Hippocampal formation (tissue), 2 donors: ENCODE data around the gene TNIK.
"Not testable (repeated sequence)": the region's sequence is repeated elsewhere in the genome, so short reads cannot be mapped to it uniquely, and the experiment has no call there.

Experiments
- DNase-seq, 2 donors: peaks; one replicate each; lab custom pipeline; 2025; lab: John Stamatoyannopoulos, UW

Gene TNIK

GRCh38 chr3:171469376-171469775 lies 9.2 kb upstream of the TNIK start:
- DNase-seq = no peak

GRCh38 chr3:171468296-171468906 lies 8.2 kb upstream of the TNIK start:
- no peak for DNase-seq

- no peak for DNase-seq
Observed at GRCh38 chr3:171465763-171466162, 5.6 kb upstream of the TNIK start.

GRCh38 chr3:171464462-171464861 lies 4.3 kb upstream of the TNIK start:
- no peak for DNase-seq

- no peak for DNase-seq
Observed at GRCh38 chr3:171462224-171462623, 2.0 kb upstream of the TNIK start.

GRCh38 chr3:171461525-171461917 lies 1.3 kb upstream of the TNIK start:
- no peak for DNase-seq

GRCh38 chr3:171460725-171461524 lies 720 bp upstream of the TNIK start:
- peak; percentile 65 to 70 for DNase-seq

GRCh38 chr3:171459137-171459941 lies 866 bp downstream of the TNIK start:
- DNase-seq = peak; percentile 42 to 57

GRCh38 chr3:171458864-171459136 lies 1.4 kb downstream of the TNIK start:
- DNase-seq = no peak

- no peak for DNase-seq
Observed at GRCh38 chr3:171458071-171458863, 1.9 kb downstream of the TNIK start.

- peak in 1 of 2 donors; percentile 24 for DNase-seq
Observed at GRCh38 chr3:171457607-171458061, 2.6 kb downstream of the TNIK start.

- no peak for DNase-seq
Observed at GRCh38 chr3:171456765-171457606, 3.2 kb downstream of the TNIK start.

- DNase-seq = no peak
Observed at GRCh38 chr3:171455603-171456550, 4.3 kb downstream of the TNIK start.

GRCh38 chr3:171454041-171454440 lies 6.2 kb downstream of the TNIK start:
- DNase-seq = no peak

- no peak for DNase-seq
Observed at GRCh38 chr3:171453180-171453886, 6.9 kb downstream of the TNIK start.

- no peak for DNase-seq
Observed at GRCh38 chr3:171452328-171452727, 7.9 kb downstream of the TNIK start.

- no peak for DNase-seq
Observed at GRCh38 chr3:171451915-171452314, 8.3 kb downstream of the TNIK start.

- not testable (repeated sequence) for DNase-seq
Observed at GRCh38 chr3:171447579-171447891, 12.7 kb downstream of the TNIK start.

GRCh38 chr3:171446801-171447578 lies 13.2 kb downstream of the TNIK start:
- no peak for DNase-seq
